Endothelial cell (in vitro differentiated cells): ENCODE data around the gene ZNF318. TPM values are rescaled to one million over a fixed set of nuclear protein-coding genes. Genes with fewer than 3 reads are reported as not detected.
"Not testable (repeated sequence)": the region's sequence is repeated elsewhere in the genome, so short reads cannot be mapped to it uniquely, and the experiment has no call there.

ENCODE experiments used
- DNase-seq: peaks from one replicate; pipeline ENCODE4 v3.0.0; 2021; ENCODE audit warnings: low spot score
- H3K27ac Mint-ChIP-seq: one replicate; pipeline ENCODE4 v1.8.0; 2021; ENCODE audit warnings: mixed read lengths, inconsistent platforms; ENCODE audit not compliant: unreplicated experiment
- H3K27me3 Mint-ChIP-seq: one replicate; pipeline ENCODE4 v1.8.0; 2021; ENCODE audit warnings: mild to moderate bottlenecking, moderate library complexity, mixed read lengths, inconsistent platforms; ENCODE audit not compliant: unreplicated experiment
- H3K36me3 Mint-ChIP-seq: one replicate; pipeline ENCODE4 v1.8.0; 2021; ENCODE audit warnings: mild to moderate bottlenecking, low read depth, mixed read lengths, inconsistent platforms; ENCODE audit not compliant: unreplicated experiment
- H3K4me1 Mint-ChIP-seq: one replicate; pipeline ENCODE4 v1.8.0; 2021; ENCODE audit warnings: mild to moderate bottlenecking, mixed read lengths, inconsistent platforms; ENCODE audit not compliant: unreplicated experiment
- H3K4me3 Mint-ChIP-seq: one replicate; pipeline ENCODE4 v1.8.0; 2021; ENCODE audit warnings: mild to moderate bottlenecking, mixed read lengths, inconsistent platforms; ENCODE audit not compliant: unreplicated experiment
- H3K9me3 Mint-ChIP-seq: one replicate; pipeline ENCODE4 v1.8.0; 2021; ENCODE audit warnings: mixed read lengths, inconsistent platforms; ENCODE audit not compliant: unreplicated experiment
- CTCF ChIP-seq: fragments of 200-600 bp; sonication (generic); IDR thresholded peaks from one replicate; pipeline ENCODE4 v1.5.0; 2021; ENCODE audit warnings: antibody characterized with exemption; ENCODE audit not compliant: unreplicated experiment
- total RNA-seq: library from RNA; stranded (reverse); fragmentation: NEBNext Ultra II Directional; extraction: Animal tissue kit (Norgen Biotek cat#: 25700); gene quantifications from one replicate; pipeline ENCODE4 v1.2.1, GENCODE V29; 2021; ENCODE audit not compliant: unreplicated experiment

Gene ZNF318
- total RNA-seq, 1 donor from 2014 or later = 26.7 TPM

GRCh38 chr6:43359381-43359780, 10.1 kb downstream of the ZNF318 start:
- TF ChIP-seq CTCF = no peak

DNA sequence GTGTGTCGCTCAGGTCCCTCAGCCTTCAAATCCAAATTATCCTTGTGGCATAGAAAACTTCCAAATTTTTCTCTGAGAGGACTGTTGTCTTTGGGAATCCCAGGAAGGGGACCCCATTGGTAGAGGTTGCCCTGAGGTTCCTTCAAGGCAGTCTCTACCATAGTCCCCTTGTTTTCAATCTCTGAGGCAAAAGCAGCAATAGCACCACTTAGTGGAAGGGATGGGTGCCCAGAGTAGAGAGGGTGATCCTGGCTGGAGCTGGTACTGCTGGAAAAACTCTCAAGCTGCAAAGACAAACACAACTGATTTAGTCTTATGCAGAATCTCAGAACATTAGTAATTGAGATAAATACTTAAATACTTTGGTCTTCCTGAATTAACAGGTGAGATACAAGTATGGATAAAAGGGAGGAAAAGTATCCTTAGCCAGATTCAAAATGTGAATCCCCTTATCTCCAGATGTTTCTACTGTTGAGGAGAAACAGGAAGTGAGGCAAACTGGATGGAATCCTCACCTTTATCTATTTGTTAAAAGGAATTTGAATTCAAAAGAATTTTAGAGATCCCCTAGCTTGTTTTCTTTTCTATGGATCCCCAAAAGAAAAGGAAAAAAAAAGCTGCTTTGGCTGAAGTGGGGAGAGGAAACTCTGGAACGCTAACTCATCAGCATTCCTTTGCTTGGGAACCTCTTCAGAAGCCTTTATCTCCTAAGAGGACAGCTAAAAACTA, 13.4 kb downstream of the ZNF318 start:
- TF ChIP-seq CTCF = no peak
- peak overlapping the region; percentile 16 for H3K4me3 Mint-ChIP-seq
- no peak for DNase-seq
- peaks cover 29% of the 10 kb centered on the region for H3K36me3 Mint-ChIP-seq
- peaks cover 16% of the 10 kb centered on the region for H3K4me1 Mint-ChIP-seq
- peaks cover 3% of the 10 kb centered on the region for H3K27me3 Mint-ChIP-seq
- peak overlapping the region; percentile 30 for H3K27ac Mint-ChIP-seq
- no peaks in the 10 kb centered on the region for H3K9me3 Mint-ChIP-seq

More at GRCh38 chr6:43359381-43359780, 10.1 kb downstream of the ZNF318 start:
- Mint-ChIP-seq H3K27me3 (peaks cover 3% of the 10 kb centered on the region), H3K4me3 (no peak overlapping the region), H3K9me3 (no peaks in the 10 kb centered on the region), H3K4me1 (peaks cover 16% of the 10 kb centered on the region), H3K36me3 (peaks cover 45% of the 10 kb centered on the region), H3K27ac (no peak overlapping the region)
- no peak for DNase-seq

DNA sequence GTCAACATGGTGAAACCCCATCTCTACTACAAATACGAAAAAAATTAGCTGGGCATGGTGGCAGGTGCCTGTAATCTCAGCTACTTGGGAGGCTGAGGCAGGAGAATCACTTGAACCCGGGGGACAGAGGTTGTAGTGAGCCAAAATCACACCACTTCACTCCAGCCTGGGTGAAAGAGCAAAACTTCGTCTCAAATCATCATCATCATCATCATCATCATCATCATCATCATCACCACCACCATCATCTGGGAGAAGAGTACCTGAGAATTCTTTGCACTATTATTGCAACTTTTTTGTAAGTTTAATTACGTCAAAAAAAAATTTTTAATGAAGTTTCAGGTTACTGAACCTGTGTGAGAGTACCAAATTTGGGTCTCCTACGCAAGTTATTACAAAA, 17.5 kb downstream of the ZNF318 start:
- not testable (repeated sequence) for H3K27ac Mint-ChIP-seq, H3K27me3 Mint-ChIP-seq, H3K4me3 Mint-ChIP-seq, H3K9me3 Mint-ChIP-seq, DNase-seq
- peaks cover 16% of the 10 kb centered on the region for H3K36me3 Mint-ChIP-seq
- H3K4me1 Mint-ChIP-seq = peaks cover 11% of the 10 kb centered on the region

GRCh38 chr6:43347444-43347843, 22.0 kb downstream of the ZNF318 start:
- TF ChIP-seq CTCF = no peak
- H3K4me3 Mint-ChIP-seq = no peak overlapping the region
- peaks cover 3% of the 10 kb centered on the region for H3K4me1 Mint-ChIP-seq
- H3K9me3 Mint-ChIP-seq = no peaks in the 10 kb centered on the region
- H3K27me3 Mint-ChIP-seq = peaks cover 1% of the 10 kb centered on the region
- no peak overlapping the region for H3K27ac Mint-ChIP-seq
- peaks cover 8% of the 10 kb centered on the region for H3K36me3 Mint-ChIP-seq
- no peak for DNase-seq

GRCh38 chr6:43347021-43347420, 22.4 kb downstream of the ZNF318 start:
- H3K27me3 Mint-ChIP-seq = peaks cover 1% of the 10 kb centered on the region
- no peak overlapping the region for H3K4me3 Mint-ChIP-seq
- no peaks in the 10 kb centered on the region for H3K9me3 Mint-ChIP-seq
- H3K36me3 Mint-ChIP-seq = peaks cover 10% of the 10 kb centered on the region
- TF ChIP-seq CTCF = no peak
- peaks cover 4% of the 10 kb centered on the region for H3K4me1 Mint-ChIP-seq
- DNase-seq = no peak
- no peak overlapping the region for H3K27ac Mint-ChIP-seq

DNA sequence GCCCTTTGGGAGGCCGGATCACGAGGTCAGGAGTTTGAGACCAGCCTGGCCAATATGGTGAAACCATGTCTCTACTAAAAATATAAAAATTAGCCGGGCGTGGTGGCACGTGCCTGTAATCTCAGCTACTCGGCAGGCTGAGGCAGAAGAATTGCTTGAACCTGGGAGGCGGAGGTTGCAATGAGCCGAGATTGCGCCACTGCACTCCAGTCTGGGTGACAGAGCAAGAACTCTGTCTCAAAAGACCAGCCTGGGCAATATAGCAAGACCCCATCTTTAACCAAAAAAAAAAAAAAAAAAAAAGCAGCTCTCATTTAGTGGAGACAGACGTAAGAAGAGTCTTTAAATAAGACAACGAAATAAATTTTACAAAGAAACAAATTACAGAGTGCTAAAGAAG, 23.2 kb downstream of the ZNF318 start:
- peaks cover 10% of the 10 kb centered on the region for H3K36me3 Mint-ChIP-seq
- not testable (repeated sequence) for H3K9me3 Mint-ChIP-seq, H3K4me3 Mint-ChIP-seq, H3K27me3 Mint-ChIP-seq, H3K27ac Mint-ChIP-seq, DNase-seq, H3K4me1 Mint-ChIP-seq
